ENCODE measurements around the gene UBE2D2.

- TF ChIP-seq CTCF (IDR thresholded peaks at IDR 0.05; ENCODE audit: insufficient read depth, low read length), result no peak
- TF ChIP-seq REST (IDR thresholded peaks at IDR 0.05; ENCODE audit: insufficient replicate concordance, low read depth), result no peak
- TF ChIP-seq SPI1 (IDR thresholded peaks at IDR 0.05; ENCODE audit: borderline replicate concordance, low read depth), result no peak
Measured at GRCh38 chr5:139664727-139665351, 103.7 kb downstream of the UBE2D2 start.

All from HL-60 (cell line).